Posterior vena cava (tissue), 2 donors: ENCODE measurements around the gene KIF12. TPM values are rescaled to one million over a fixed set of nuclear protein-coding genes. Genes with fewer than 3 reads are reported as not detected.

ENCODE experiments used
- DNase-seq: peaks from one replicate; pipeline ENCODE4 v3.0.0-alpha.2; 2020; ENCODE audit warnings: low spot score
- intact Hi-C, 2 donors: fragments of 100-400 bp; cut with DNase I; formaldehyde crosslinking; loops; one replicate each; pipeline versions ENCODE4 v1.14.1 to v1.14.2; 2022 to 2023
- total RNA-seq, 2 donors: library from RNA; stranded (reverse); fragmentation: NEBNext Ultra II Directional; extraction: Animal tissue kit (Norgen Biotek cat#: 25700); gene quantifications; one replicate each; pipeline ENCODE4 v1.2.1, GENCODE V29; 2021
- donor health status: DM: yes; HTN: yes; CAD: no.
- donor health status: DM: yes; HTN: yes; CAD: no.

Gene KIF12
- total RNA-seq, 2 donors from 2014 or later = not detected

DNA sequence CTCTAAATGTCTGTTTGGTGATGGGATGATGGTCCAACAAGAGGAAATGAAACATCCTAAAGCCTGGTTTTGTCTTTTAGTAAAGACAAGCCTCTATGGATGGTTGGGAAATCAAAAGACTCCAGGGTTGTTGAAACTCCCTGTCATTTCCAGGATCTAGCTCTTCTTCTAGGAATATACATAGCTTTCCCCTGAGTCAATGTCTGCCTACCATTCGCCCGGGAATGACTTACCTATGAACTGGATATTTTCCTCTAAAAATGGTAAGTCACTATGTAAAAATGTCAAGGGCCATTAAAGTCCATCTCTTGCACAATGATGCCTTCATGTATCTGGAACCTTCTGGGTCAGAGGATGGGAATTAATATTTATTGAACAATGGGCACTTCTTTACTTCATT, 11.1 kb upstream of the KIF12 start:
- DNase-seq = no peak
- intact Hi-C loops = loop anchor here (5.0 kb wide), 2 partner anchors 42 to 47 kb away; partner anchors contain the start of gene COL27A1 (in 1 of the 2)

DNA sequence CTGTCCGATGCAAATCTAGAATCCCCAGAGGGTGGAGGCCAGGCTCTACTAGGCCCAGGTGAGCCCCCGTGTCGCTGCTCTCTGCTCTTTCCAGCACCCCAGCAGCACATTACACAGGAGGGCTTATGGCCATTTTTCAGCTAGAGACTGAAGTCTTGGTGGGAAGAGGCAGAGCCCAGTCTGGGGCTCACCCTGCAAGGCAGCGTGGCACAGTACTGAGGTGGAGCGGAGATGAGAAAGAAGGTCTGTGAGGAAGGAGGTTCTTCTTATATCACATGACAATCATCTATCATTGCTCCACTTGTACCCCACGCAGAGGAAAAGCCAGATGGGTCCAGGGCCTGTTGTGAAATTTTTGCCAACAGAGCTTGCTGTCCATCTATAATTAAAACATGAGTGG, 10.0 kb upstream of the KIF12 start:
- DNase-seq = peak; percentile 24
- intact Hi-C loops = loop anchor here in 1 of 2 donors (5.0 kb wide), 1 partner anchor 183 kb away; no protein-coding TSS in a partner anchor

GRCh38 chr9:114108016-114108833, 9.1 kb upstream of the KIF12 start:
- DNase-seq = peak; percentile 91
- intact Hi-C loops = loop anchor here in 1 of 2 donors (5.0 kb wide), 1 partner anchor 184 kb away; no protein-coding TSS in a partner anchor

DNA sequence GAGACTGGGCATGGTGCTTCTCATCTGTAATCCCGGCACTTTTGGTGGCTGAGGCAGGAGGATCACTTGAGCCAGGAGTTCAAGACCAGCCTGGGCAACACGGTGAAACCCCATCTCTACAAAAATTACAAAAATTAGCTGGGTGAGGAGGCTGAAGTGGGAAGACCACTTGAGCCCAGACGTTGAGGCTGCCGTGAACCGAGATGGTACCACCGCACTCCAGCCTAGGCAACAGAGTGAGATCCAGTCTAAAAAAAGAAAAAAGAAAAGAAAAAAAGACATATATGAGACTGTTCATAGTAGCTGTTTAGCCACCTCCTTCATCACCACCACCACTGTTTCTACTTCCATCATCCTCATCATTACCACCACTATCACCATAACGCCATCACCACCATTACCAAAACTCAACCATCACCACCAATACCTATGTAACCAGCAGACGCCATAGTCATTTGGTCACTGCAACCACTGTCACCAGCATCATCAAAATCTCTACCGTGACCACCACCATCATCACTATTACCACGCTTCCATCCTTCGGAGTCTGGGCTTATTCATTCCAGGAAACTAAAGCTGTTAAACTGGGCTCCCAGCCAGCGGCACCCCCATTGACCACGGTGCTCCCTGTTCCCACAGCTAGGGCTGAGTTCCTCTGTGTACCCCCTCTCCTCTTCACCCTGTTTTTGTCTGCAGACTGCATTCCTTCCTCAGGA, 8.4 kb upstream of the KIF12 start:
- peak; percentile 26 for DNase-seq
- intact Hi-C loops = loop anchor here in 1 of 2 donors (5.0 kb wide), 1 partner anchor 185 kb away; no protein-coding TSS in a partner anchor

DNA sequence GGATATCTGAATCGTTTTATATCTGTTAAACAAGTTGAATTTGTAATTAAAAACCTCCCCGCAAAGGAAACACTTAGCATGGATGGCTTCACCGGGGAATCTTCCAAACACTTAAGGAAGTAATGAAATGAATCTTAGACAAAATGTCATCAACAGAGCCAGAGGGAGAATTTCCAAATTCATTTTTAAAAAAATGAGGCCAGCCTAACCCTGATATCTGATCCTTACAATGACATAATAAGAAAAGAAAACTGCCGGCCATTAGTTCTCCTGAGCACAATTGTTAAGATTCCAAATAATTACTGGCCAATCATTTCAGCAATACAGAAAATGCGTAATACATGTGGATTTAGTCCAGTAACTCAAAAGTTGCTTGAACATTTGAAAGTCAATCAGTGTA, 6.1 kb upstream of the KIF12 start:
- no peak for DNase-seq
- intact Hi-C loops = loop anchor here in 1 of 2 donors (5.0 kb wide), 1 partner anchor 187 kb away; no protein-coding TSS in a partner anchor

GRCh38 chr9:114102484-114102883, 3.4 kb upstream of the KIF12 start:
- DNase-seq = no peak
- intact Hi-C loops = no loop called here

DNA sequence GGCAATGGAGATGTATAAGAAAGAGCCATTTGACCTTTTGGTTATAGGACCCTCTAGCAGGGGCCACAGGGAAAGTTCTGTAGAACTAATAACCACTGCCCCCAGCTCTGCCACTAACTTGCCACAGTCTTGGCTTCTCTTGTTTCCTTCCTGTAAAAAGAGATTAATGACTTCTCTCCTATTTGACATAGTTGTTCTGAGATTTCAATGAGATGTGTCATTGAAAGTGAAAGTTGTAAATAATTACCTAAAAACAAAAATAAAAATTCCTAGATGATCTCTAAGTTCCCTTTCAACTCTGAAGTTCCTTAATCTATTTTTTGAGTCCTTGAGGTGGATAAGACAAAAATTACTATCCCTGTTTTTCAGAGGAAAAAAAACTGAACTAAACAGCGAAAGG, 1.4 kb upstream of the KIF12 start:
- no peak for DNase-seq
- intact Hi-C loops = no loop called here

- intact Hi-C loops = no loop called here
- DNase-seq = peak; percentile 22
Measured at GRCh38 chr9:114099669-114100270, 678 bp upstream of the KIF12 start.

DNA sequence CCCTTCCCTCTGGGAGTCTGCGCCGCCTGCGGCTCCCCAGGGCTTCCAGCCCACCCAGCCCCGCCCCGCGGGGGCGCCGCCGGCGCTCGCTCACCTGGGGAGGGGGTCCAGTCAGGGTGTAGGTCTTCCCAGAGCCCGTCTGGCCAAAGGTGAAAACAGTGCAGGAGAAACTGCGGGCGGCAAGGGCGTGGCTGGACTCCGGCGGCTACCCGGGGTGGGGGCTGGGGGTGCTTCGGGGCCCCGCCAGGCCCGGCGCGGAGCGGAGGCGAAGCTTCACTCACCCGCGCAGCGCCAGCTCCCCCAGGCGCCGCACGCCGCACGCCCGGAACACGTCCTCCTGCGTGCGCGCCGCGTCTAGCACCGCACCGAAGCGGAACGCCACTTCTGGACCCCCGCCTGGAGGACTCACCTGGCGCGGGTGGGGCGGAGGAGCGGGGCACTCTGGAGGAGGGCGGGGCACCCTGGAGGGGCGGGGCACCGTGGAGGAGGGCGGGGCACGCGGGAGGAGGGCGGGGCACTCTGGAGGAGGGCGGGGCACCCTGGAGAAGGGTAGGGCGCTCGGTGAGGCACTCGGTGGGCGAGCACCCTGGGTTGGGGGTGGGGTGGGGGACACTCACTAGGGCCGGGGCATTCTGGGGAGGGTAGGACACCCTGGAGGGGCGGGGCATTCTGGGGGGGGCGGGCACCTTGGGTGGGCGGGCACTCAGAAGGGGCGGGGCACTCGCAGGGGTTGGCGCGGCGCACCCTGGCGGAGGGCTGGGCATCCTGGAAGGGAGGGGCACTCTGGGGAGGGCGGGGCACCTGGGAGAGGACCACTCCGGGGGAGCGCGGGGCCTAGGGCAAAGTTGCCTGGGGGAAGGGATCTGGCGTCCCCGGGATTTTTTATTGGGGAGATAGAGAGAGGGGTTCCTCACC, 814 bp downstream of the KIF12 start:
- intact Hi-C loops = no loop called here
- DNase-seq = peak; percentile 75

DNA sequence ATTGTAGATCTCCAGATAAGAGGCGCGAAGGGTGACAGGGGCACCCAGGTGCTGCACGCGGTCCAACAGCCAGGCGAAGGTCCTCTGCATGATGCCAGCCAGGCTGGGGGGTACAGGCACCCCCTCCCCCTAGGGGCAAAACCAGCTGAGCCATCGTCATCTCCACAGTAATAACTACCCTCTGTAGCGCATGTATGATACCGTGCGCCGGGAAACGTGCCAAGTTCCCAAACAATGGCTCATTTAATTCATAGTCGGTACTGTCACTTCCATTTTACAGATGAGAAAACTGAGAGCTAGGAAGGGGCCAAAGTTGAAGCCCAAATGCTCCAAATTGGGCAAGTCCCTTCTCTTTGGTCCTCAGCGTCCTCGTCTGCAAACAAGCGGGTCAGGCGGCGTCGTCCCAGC, 1.5 kb downstream of the KIF12 start:
- intact Hi-C loops = no loop called here
- peak; percentile 76 for DNase-seq

DNA sequence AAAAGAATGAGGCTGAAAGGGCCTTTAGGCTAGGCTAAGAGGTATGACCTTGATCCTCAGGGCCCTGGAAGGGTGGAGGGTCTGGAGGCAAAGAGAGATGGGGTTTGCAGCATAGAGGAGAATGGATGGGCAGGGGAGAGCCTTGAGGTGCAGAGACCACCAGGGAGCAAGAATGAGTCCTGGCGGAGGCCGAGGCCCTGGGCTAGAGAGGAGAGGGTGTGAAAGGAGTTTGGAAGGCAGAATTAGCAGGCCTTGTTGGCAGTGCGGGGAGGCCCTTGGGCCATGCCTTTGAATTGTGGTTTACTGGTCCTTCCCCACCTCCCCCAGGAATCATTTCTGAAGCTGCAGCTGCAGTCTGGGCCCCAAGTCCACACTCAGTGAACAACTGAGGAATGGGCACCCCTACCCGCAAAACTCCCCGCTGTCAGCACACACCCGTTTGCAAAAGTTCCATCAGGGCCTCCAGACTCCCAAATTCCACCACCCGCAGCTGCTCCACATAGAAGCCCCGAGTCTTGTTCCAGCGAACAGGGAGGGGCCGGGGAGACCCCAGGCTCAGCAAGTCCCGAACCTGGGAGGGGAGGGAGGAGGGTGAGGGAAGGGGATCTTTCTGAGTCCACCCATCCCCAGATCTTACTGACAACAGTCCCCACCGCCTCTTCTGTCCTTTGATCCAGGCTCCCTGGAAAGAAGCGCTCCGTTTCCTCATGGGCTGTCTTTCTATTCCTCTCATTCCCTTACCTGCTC, 2.1 kb downstream of the KIF12 start:
- peak; percentile 69 for DNase-seq
- intact Hi-C loops = no loop called here

- intact Hi-C loops = no loop called here
- peak; percentile 76 for DNase-seq
Measured at GRCh38 chr9:114096041-114096511, 3.0 kb downstream of the KIF12 start.

- peak; percentile 73 for DNase-seq
- intact Hi-C loops = no loop called here
Measured at GRCh38 chr9:114094971-114095370, 4.1 kb downstream of the KIF12 start.

DNA sequence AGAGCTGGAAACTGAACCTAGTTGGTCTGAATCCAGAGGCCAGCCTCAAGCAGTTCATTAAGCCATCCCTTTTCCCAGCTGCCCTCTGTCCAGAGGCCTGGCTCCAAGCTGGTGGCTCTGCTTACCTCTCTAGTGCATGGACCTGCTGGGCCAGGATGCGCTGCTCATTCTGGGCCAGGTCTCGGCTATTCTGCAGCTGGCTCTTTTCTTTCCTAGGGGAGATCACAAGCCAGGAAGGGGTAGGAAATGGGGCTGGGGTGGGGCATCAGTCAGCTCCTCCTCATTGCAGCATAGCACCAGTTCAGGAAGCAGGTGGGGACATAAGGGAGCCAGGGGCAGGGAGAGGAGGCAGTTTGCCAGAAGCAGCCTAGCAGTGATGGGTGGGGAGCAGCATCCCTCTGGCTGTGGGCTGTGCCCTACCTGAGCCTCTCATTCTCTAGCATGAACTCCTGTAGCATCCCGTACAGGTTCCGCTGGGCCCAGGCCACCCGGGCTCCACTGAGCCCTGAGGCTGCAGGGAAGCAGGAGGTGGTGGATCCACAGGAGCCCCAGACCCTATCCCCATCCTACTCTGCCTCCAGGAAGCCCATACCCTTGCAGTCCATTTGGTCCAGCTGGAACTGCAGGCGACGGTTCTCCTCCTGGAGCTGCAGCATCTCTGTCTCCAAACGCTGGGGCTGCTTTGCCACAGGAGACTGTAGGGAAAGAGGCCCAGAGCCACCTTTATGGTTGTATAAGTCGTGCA, 5.2 kb downstream of the KIF12 start:
- intact Hi-C loops = no loop called here
- peak; percentile 28 for DNase-seq

DNA sequence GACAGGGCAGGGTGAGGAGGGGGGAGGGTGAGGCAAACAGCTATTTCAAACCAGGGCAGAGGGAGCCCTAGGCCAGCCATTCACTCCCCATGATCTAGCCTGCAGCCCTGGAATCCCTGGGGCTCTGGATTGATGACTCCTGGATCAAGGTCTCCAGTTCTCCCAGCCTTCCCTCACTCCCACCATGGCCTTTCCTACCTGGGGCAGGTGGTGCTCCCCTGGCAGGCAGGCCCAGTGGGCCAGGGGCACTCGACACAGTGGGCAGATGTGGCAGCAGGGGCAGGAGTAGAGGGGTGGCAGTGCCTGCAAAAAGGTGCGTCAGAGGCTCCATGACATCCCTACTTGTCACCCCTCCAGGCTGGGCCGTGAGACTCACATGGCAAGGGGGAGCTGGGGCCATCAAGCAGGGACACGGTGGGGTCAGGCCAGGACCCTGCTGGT, 6.0 kb downstream of the KIF12 start:
- peak; percentile 65 for DNase-seq
- intact Hi-C loops = no loop called here

- intact Hi-C loops = no loop called here
- DNase-seq = peak; percentile 64
Measured at GRCh38 chr9:114092336-114092735, 6.8 kb downstream of the KIF12 start.

GRCh38 chr9:114091711-114092110, 7.4 kb downstream of the KIF12 start:
- peak; percentile 74 for DNase-seq
- intact Hi-C loops = no loop called here
